MCF 10A (cell line): ENCODE data around the gene CPA4. TPM values are rescaled to one million over a fixed set of nuclear protein-coding genes. Genes with fewer than 3 reads are reported as not detected.

Experiments
- BruUV-seq: library from RNA; stranded (reverse); fragments of 400-500 nt; replicated peaks from 2 replicates; lab custom pipeline; 2021; lab: Mats Ljungman, UMichigan
- CTCF ChIA-PET: fragments of 300-600 bp; sonication (Branson Sonifier 250); formaldehyde crosslinking; extraction: SDS; loops from one replicate; lab custom pipeline; 2021; ENCODE audit warnings: antibody characterized with exemption, inconsistent platforms; lab: Yijun Ruan, JAX
- POLR2A ChIA-PET: fragments of 300-600, 350-650 bp; sonication (Branson Sonifier 250); formaldehyde crosslinking; extraction: SDS; loops from one replicate; lab custom pipeline; 2020; ENCODE audit warnings: antibody characterized with exemption, inconsistent platforms; lab: Yijun Ruan, JAX
- DNase-seq: peaks from one replicate; pipeline ENCODE4 v3.0.0-alpha.2; 2018; ENCODE audit not compliant: unreplicated experiment
- H3K27ac Mint-ChIP-seq: one replicate; pipeline ENCODE4 v1.8.0; 2022; ENCODE audit warnings: mild to moderate bottlenecking, low read depth, mixed read lengths; ENCODE audit not compliant: unreplicated experiment
- H3K27me3 Mint-ChIP-seq: one replicate; pipeline ENCODE4 v1.8.0; 2022; ENCODE audit warnings: mixed read lengths; ENCODE audit not compliant: insufficient read depth, unreplicated experiment
- H3K36me3 Mint-ChIP-seq: one replicate; pipeline ENCODE4 v1.8.0; 2022; ENCODE audit warnings: mild to moderate bottlenecking, moderate library complexity, mixed read lengths; ENCODE audit not compliant: insufficient read depth, unreplicated experiment
- H3K4me1 Mint-ChIP-seq: one replicate; pipeline ENCODE4 v1.8.0; 2022; ENCODE audit warnings: mixed read lengths; ENCODE audit not compliant: insufficient read depth, unreplicated experiment
- H3K4me3 Mint-ChIP-seq: one replicate; pipeline ENCODE4 v1.8.0; 2022; ENCODE audit warnings: mild to moderate bottlenecking, moderate library complexity, mixed read lengths; ENCODE audit not compliant: unreplicated experiment
- H3K9me3 Mint-ChIP-seq: one replicate; pipeline ENCODE4 v1.8.0; 2022; ENCODE audit warnings: mixed read lengths; ENCODE audit not compliant: unreplicated experiment
- CTCF ChIP-seq: fragments of 200-600 bp; IDR thresholded peaks from one replicate; pipeline ENCODE4 v1.8.0; 2022; ENCODE audit warnings: antibody characterized with exemption, mild to moderate bottlenecking; ENCODE audit not compliant: unreplicated experiment
- intact Hi-C: fragments of 100-400 bp; cut with micrococcal nuclease; formaldehyde crosslinking; loops from 2 replicates; pipeline ENCODE4 v1.14.1; 2022
- total RNA-seq: library from RNA; stranded (reverse); gene quantifications from 2 replicates; pipeline ENCODE4 v1.2.3, GENCODE V29; 2022

Gene CPA4
- total RNA-seq, 1 experiment from 2014 or later, result 4.3 TPM

- Mint-ChIP-seq H3K4me3 (no peak overlapping the region), H3K9me3 (no peaks in the 10 kb centered on the region), H3K27me3 (no peaks in the 10 kb centered on the region), H3K27ac (no peak overlapping the region), H3K36me3 (no peaks in the 10 kb centered on the region), H3K4me1 (no peaks in the 10 kb centered on the region)
- no TSS peak for BruUV-seq
- TF ChIP-seq CTCF, result no peak
- CTCF ChIA-PET, result interaction anchor here (0.5 to 1.3 kb wide), 3 partner anchors 9 to 411 kb away, joined by 3 to 5 read pairs (median 3); no protein-coding TSS in a partner anchor
- DNase-seq, result no peak
- intact Hi-C loops, result no loop called here
- POLR2A ChIA-PET, result no interaction called here
Measured at GRCh38 chr7:130263130-130263529, 29.8 kb upstream of the CPA4 start.

- CTCF ChIA-PET, result no interaction called here
- Mint-ChIP-seq H3K27ac (no peak within 1 kb of the TSS), H3K9me3 (no peaks in the 10 kb centered on the region), H3K36me3 (no peaks in the 10 kb centered on the region), H3K4me3 (no peak within 1 kb of the TSS), H3K4me1 (no peaks in the 10 kb centered on the region), H3K27me3 (no peaks in the 10 kb centered on the region)
- POLR2A ChIA-PET, result interaction anchor here (0.6 to 0.7 kb wide), 2 partner anchors 15 to 56 kb away, joined by 3 read pairs; no protein-coding TSS in a partner anchor
- no peak for TF ChIP-seq CTCF
- no TSS peak for BruUV-seq
- intact Hi-C loops, result no loop called here
- DNase-seq, result no peak
Measured at GRCh38 chr7:130266258-130266960, 26.6 kb upstream of the CPA4 start, which contains the start of gene CPA2. Gene CPA2, plus strand, starts transcription at chr7:130266863. Its CDS starts 19 bp downstream, at chr7:130266882.

- no TSS peak for BruUV-seq
- no peak overlapping the region for H3K4me3 Mint-ChIP-seq
- no peak for DNase-seq
- CTCF ChIA-PET, result no interaction called here
- no peaks in the 10 kb centered on the region for H3K36me3 Mint-ChIP-seq
- no peak overlapping the region for H3K27ac Mint-ChIP-seq
- no peaks in the 10 kb centered on the region for H3K27me3 Mint-ChIP-seq
- intact Hi-C loops, result no loop called here
- POLR2A ChIA-PET, result interaction anchor here (0.7 kb wide), 1 partner anchor 16 kb away, joined by 3 read pairs; no protein-coding TSS in a partner anchor
- no peaks in the 10 kb centered on the region for H3K4me1 Mint-ChIP-seq
- no peak for TF ChIP-seq CTCF
- H3K9me3 Mint-ChIP-seq, result no peaks in the 10 kb centered on the region
Measured at GRCh38 chr7:130266961-130267321, 26.0 kb upstream of the CPA4 start.

- no peak overlapping the region for H3K4me3 Mint-ChIP-seq
- intact Hi-C loops, result no loop called here
Measured at GRCh38 chr7:130268463-130269317, 24.3 kb upstream of the CPA4 start.

More at GRCh38 chr7:130268463-130269317, 24.3 kb upstream of the CPA4 start:
- CTCF ChIA-PET, result interaction anchor here (0.6 kb wide), 1 partner anchor 22 kb away, joined by 3 read pairs; no protein-coding TSS in a partner anchor
- no peak for DNase-seq
- no peaks in the 10 kb centered on the region for H3K36me3 Mint-ChIP-seq
- TF ChIP-seq CTCF, result no peak
- POLR2A ChIA-PET, result interaction anchor here (0.6 to 1.0 kb wide), 3 partner anchors 10 to 1161 kb away, joined by 3 read pairs; no protein-coding TSS in a partner anchor
- no peaks in the 10 kb centered on the region for H3K9me3 Mint-ChIP-seq
- BruUV-seq, result no TSS peak
- H3K4me1 Mint-ChIP-seq, result no peaks in the 10 kb centered on the region
- H3K27me3 Mint-ChIP-seq, result no peaks in the 10 kb centered on the region
- no peak overlapping the region for H3K27ac Mint-ChIP-seq
